ENCODE data around the gene SORCS2.

The SORCS2 gene

GRCh38 chr4:7282786-7283440 is 90.6 kb downstream of the SORCS2 start:
- in situ Hi-C loops (cut with MboI; ENCODE audit: low sequenced_read_pairs) = no loop called here

GRCh38 chr4:7285244-7286094 is 93.1 kb downstream of the SORCS2 start:
- in situ Hi-C loops (cut with MboI; ENCODE audit: low sequenced_read_pairs) = no loop called here

DNA sequence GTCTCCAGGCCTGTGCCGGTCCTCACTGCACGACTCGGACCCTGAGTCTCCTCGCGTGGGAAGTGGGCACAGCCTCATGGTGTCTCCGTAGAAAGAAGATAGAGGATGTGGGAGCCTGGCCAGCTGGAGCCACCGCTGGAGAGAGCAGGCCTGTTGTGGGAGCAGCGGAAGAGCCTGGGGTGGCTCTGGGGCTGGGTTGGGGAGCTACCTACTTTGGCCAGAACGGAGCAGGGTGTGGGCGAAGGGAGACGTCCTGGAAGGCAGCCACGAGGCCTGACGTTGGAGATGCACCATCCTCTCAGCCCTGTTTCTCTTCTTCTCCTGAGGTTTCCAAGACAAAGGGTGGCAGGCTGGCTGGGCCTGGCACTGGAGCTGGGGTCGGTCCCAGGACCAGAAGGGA is 93.8 kb downstream of the SORCS2 start:
- in situ Hi-C loops (cut with MboI; ENCODE audit: low sequenced_read_pairs) = no loop called here

DNA sequence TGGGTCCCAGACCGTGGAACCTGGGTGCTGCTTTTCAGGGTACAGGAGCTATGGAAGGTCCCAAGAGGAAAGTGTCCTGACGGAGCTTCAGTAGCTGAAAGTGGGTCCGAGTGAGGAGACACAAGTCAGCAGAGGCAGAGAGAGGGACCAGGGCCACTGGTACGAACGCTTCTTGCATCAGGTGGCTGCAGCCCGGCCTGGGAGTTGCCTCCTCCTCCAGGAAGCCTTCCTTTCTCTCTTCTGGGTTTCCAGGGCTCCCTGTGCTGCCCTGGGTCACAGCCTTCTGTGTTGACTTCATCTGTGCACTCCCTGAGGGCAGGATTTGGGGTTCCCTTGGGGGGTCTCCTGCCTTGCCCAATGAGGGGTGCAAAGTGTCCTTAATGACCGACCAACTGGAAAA is 94.5 kb downstream of the SORCS2 start:
- in situ Hi-C loops (cut with MboI; ENCODE audit: low sequenced_read_pairs) = no loop called here

- in situ Hi-C loops (cut with MboI; ENCODE audit: low sequenced_read_pairs) = no loop called here
Observed at GRCh38 chr4:7287274-7287917, 95.1 kb downstream of the SORCS2 start.

DNA sequence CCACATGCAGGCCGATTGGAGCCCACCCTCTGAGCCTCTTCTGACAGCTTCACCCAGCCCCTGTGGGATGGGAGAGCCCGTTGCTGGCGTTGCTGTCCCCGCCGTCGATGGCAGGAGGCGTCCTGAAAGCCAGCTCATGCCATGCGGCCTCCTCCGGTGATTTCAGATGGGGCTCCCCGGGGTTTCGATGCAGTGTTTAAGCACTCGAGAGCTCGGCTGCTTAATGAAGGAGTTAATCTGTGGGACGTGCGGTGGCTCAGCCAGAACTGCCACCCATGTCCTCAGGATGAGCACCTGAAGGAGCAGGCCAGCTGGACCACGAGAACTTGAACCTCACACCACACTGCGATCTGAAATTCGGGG is 95.6 kb downstream of the SORCS2 start:
- in situ Hi-C loops (cut with MboI; ENCODE audit: low sequenced_read_pairs) = no loop called here

DNA sequence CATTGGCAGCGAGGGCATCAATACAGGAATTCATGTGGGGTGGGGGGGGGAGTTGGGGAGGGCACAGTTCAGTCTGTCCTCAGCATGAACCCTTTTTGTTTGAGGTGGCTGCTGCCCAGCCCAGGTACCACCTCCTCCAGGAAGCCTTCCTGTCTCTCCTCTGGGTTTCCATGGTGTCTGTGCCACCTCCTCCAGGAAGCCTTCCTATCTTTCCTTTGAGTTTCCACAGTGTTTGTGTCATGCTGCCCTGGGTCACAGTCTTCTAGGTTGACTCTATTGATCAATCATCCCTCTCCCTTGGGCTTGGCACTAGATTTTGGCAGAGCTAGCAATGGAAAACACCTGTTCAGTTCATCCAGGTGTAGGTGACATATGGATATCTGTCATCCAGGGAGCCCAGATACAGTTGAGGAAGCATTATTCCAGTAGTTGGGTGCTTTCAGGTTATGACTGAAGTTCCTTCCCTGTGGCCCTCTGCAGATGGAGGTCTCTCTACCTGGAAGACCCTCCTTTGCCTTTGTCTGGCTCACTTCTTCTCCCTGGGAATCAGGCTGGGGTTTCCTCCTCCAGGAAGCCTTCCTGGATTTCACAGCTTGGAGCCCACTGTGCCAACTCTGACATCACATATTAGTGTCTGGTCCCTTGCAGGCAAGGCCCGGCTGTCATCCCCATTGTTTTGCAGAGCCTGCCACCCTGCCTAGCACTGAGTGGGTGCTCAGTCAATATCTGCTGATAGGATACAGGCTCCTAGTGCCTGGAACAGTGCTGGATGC is 96.6 kb downstream of the SORCS2 start:
- in situ Hi-C loops (cut with MboI; ENCODE audit: low sequenced_read_pairs) = no loop called here

DNA sequence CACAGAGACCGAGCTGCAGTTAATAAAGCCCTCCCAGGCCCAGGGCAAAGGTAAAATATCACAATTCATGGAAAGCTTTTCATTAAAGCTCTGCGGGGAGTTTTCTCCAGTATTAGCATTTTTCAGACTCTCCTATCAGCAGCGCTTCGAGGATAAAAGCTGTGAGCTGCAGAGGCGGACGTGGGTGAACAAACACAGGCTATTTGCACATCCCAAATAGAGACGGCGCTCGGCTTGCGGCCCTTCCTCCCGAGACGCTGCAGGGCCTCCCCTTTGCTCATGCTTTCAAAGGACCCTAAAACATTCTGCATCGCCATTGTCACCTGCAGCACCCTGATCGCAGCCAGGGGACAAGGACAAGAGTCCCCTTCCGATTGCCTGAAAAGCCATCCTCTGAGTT is 97.3 kb downstream of the SORCS2 start:
- in situ Hi-C loops (cut with MboI; ENCODE audit: low sequenced_read_pairs) = no loop called here

DNA sequence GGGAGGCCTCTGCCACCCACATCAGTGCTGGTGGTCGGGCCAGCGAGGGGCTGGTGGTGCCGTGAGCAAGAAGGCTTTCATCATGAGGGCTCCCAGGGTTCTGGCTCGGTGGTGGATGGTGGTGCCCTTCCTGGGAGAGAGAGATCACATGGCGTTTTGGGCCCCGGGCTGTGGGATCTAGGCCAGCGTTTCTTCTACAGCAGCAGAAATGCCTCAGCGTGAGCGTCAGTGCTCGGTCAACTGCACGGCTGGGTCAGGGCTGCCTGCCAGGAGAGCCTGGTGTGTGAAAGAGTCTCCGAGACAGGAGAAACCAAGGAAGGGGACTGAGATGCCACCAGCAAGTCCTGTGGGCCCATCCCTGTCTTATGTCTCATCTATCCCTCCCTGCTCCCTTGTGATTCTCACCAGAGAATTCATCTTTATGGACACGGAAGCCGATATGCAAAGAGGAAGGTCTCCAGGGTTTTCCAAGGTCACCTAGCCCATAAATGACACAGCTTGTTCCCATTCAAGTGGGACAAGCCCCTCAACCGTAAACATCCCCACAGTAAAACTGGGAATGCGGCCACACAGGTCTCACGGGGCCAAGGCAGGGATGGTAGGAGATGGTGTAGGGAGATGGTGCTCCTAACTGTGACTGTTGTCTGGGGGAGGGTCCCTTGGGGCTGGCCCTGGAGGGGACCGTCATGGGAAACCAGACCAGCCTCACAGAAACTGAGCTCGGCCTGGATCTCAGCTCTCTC is 99.2 kb downstream of the SORCS2 start:
- in situ Hi-C loops (cut with MboI; ENCODE audit: low sequenced_read_pairs) = no loop called here

- in situ Hi-C loops (cut with MboI; ENCODE audit: low sequenced_read_pairs) = no loop called here
Observed at GRCh38 chr4:7293703-7294102, 101.4 kb downstream of the SORCS2 start.

- in situ Hi-C loops (cut with MboI; ENCODE audit: low sequenced_read_pairs) = no loop called here
Observed at GRCh38 chr4:7294176-7294756, 101.9 kb downstream of the SORCS2 start.

DNA sequence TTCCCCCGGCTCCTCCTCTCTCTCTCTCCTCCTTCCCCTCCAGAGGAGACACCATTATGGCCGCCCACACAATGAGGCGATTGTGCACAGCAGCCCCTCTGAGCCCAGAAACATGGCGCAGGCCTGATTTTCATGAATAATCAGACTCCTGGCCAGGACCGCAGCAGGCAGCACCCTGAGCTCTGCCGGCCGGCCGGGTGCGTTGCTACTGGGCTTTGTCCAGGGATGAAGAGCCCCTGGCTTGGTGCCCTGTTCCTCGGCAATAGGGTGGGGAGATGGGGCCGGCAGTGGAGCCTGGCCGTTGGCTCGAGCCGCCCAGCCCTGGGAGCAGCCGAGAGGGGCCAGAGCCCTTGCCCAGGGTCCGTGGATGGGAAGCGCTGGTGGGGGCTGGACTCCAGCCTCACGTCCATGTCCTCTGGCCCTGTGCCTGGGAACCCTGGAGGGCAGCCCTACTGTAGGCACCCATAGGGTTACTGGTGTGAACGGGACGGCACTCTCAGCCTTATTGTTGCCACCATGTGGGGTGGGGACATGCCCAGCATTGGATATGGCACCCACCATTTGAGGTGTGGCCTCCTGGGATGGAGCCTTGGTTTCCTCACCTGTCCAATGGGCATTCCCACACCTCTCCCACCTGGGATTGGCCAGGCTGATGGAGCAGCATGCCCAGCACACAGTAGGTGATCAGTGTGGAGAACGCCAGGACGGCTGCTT is 103.0 kb downstream of the SORCS2 start:
- in situ Hi-C loops (cut with MboI; ENCODE audit: low sequenced_read_pairs) = no loop called here

GRCh38 chr4:7295911-7296660 is 103.7 kb downstream of the SORCS2 start:
- in situ Hi-C loops (cut with MboI; ENCODE audit: low sequenced_read_pairs) = no loop called here

- in situ Hi-C loops (cut with MboI; ENCODE audit: low sequenced_read_pairs) = no loop called here
Observed at GRCh38 chr4:7296661-7297335, 104.5 kb downstream of the SORCS2 start.

- in situ Hi-C loops (cut with MboI; ENCODE audit: low sequenced_read_pairs) = no loop called here
Observed at GRCh38 chr4:7297374-7297773, 105.0 kb downstream of the SORCS2 start.

- in situ Hi-C loops (cut with MboI; ENCODE audit: low sequenced_read_pairs) = no loop called here
Observed at GRCh38 chr4:7297881-7298280, 105.5 kb downstream of the SORCS2 start.

GRCh38 chr4:7298619-7299009 is 106.3 kb downstream of the SORCS2 start:
- in situ Hi-C loops (cut with MboI; ENCODE audit: low sequenced_read_pairs) = no loop called here
